Measurements from ENCODE around the gene SIL1.
"Not testable (repeated sequence)": the region's sequence is repeated elsewhere in the genome, so short reads cannot be mapped to it uniquely, and the experiment has no call there.

Gene SIL1

GRCh38 chr5:139171779-139172404 is 26.3 kb downstream of the SIL1 start:
- no peak for DNase-seq

- no peak for DNase-seq
These were observed 30.0 kb downstream of the SIL1 start for GRCh38 chr5:139167952-139168720.

DNA sequence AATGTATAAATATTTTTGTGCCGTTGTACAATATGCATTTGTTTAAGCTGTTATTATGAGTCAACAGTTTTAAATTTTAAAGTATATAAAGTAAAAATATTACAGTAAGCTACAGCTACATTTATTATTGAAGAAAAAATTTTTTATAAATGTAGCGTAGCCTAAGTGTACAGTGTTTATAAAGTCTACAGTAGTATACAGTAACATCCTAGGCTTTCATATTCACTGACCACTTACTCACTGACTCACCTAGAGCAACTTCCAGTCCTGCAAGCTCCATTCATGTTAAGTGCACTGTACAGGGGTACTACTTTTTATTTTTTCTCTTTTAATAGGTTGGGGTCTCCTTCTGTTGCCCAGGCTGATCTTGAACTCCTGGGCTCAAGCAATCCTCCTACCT is 30.6 kb downstream of the SIL1 start:
- no peak for DNase-seq

DNA sequence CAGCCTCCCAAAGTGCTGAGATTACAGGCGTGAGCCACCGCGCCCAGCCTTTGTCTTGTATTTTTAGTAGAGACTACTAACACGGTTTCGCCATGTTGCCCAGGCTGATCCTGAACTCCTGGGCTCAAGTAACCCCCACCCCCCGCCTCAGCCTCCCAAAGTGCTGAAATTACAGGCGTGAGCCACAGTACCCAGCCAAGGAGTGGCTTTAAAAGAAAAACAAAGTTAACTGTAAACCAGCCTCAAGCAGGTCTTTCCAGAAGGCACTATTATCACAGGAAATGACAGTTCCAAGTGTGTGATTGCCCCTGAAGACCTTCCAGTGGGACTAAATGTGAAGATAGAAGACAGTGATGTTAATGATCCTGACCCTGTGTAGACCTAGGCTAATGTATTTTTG is 31.1 kb downstream of the SIL1 start:
- no peak for DNase-seq

GRCh38 chr5:139164897-139165296 is 33.3 kb downstream of the SIL1 start:
- not testable (repeated sequence) for DNase-seq

DNA sequence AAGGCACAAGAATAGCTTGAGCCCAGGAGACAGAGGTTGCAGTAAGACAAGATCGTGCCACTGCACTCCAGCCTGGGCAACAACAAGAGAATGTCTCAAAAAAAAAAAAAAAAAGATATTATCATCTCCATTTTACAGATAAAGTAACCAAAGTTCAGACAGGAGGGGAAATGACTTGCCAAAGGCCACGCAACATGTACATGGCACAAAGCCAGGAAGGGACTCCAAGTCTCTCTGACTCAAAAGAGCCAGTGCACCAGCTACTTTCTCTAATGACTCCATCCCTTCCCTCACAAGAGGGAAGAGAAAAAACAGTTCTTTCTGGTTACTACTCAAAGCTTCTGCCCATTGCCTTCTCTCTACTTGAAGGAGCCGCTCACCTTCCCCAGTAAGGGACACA is 34.1 kb downstream of the SIL1 start:
- no peak for DNase-seq

- no peak for DNase-seq
These were observed 35.7 kb downstream of the SIL1 start for GRCh38 chr5:139162448-139162847.

- DNase-seq = no peak
These were observed 39.4 kb downstream of the SIL1 start for GRCh38 chr5:139158791-139159190.

- DNase-seq = no peak
These were observed 40.6 kb downstream of the SIL1 start for GRCh38 chr5:139157556-139157955.

GRCh38 chr5:139156814-139157213 is 41.4 kb downstream of the SIL1 start:
- no peak for DNase-seq

DNA sequence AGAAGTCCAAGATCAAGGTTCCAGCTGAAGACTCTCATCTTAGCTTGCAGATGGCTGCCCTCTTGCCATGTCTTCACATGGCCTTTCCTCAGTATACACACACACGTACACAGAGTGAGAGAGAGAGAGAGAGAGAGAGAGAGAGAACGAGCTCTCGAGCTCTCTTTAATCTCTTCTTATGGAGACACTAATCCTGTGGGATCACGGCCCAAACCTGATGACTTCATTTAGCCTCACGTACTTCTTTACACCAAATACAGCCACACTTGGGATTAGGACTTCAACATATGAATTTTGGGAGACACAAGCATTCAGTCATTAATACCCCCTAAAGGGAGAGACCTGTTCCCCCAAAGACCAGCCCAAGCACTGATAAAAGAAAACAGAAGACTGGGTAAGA is 42.8 kb downstream of the SIL1 start:
- DNase-seq = no peak

DNA sequence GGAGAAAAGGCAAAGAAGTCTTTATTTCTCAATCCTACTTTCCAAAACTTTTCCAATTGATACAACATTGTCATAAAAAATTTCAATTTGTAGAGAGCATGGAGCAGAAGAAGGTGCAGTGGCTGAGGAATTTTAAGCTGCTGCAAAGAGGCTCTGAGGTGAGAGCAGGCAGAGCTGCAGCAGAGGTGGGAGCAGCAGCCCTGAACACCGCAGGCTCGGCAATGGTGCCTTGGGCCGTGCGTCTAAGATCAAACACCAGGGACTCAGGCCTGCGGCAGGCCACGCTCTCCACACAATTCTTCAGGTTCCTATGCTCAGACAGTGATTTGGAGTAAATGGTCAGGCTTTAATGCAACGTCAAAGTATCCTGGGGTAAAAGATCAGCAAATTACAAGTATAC is 46.3 kb downstream of the SIL1 start:
- no peak for DNase-seq

GRCh38 chr5:139150367-139150999 is 47.7 kb downstream of the SIL1 start:
- DNase-seq = no peak

GRCh38 chr5:139149477-139150199 is 48.5 kb downstream of the SIL1 start:
- DNase-seq = no peak

DNA sequence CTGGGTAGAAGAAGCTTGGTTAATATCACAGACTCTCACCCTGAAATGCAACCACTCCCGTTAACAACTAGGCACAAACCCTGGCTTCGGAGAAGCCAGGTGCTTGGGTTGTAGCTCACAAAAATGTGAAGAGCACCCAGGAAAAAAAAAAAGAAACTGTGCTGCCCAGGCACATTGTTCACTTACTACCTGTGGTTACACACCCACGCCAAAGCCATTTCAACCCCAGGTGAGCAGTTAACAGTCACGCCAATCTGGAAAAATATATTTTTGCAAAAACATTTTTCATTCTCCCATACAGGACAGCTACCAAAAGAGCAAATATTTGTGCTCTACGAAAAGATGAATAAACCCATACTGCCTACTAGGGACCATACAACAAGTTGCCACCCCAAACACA is 49.2 kb downstream of the SIL1 start:
- no peak for DNase-seq

DNA sequence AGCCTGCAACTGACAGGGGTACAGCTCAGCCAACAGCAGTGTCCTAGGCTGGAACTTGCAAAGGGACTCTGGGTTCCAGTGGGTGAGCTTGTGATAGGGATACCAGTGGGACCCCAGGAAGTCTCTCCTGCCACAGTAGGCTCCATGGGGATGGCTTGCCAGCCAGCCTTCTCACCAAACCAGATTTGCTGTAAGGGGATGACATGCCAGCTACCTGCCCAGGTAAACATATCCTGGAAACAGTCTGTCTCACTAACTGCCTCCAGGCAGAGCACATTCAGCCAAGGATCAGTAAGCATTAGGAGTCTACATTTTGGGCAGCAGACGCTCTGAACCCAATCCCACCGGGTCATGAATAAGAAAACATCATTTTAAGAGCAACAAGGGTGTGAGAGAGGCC is 49.9 kb downstream of the SIL1 start:
- no peak for DNase-seq

DNA sequence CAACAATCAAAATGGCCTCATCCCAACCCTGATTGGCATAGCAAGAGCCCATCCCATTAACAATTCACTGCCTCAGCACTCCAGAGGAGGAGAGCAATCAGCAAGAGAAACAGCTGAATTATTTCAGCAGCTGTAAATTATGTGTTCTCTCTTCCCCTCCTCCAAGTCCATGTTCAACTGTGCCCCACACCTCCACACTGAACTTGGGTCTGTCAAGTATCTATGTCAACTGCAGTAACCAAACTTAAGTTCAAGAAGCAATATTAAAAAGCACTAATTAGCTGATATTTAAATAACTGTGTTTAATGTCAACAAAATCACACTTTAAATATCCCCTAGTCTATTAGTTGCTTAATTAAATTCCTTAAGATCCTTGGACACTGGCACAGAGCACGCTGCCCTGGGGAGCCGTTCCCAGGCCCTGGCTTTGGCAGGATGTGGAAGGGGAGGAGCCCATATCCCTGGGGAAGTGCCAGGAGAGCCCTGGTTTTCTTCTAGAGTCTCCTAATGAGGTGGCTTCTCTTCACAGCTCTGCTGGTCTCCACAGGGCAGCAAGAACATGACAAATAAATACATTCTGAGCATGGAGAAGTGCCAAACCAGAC is 50.6 kb downstream of the SIL1 start:
- no peak for DNase-seq

GRCh38 chr5:139146809-139147482 is 51.2 kb downstream of the SIL1 start:
- DNase-seq = no peak

DNA sequence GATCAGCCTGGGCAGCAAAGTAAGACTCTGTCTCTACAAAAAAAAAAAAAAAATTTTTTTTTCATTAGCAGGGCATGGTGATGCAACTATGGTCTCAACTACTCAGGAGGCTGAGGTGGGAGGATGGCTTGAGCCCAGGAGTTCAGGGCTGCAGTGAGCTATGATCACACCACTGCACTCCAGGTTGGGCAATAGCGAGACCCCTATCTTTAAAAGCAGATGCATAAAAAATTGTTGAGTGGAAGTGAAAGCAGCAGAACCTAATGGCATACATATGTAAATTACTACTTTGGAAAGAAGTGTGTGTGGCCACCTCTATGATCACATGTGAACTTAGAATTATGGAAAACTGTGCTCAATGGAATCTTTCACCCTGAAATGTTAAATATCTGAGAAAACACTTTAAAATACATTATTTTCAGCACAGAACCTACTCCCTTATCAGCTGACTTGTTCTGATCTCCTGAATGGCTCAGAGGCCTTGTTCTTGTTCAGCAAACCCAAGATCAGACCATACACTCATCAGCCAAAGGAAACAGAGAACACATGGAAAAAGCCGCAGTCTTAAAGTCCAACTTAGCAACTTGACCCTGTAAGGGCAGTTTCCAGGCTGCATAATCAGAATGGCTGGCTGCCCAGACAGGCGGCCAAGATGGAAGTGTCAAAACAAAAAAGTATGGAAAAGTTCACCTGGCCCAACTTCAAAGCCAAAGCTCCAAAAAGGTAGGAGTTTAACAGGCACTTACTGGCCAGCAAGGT is 56.5 kb downstream of the SIL1 start:
- no peak for DNase-seq

DNA sequence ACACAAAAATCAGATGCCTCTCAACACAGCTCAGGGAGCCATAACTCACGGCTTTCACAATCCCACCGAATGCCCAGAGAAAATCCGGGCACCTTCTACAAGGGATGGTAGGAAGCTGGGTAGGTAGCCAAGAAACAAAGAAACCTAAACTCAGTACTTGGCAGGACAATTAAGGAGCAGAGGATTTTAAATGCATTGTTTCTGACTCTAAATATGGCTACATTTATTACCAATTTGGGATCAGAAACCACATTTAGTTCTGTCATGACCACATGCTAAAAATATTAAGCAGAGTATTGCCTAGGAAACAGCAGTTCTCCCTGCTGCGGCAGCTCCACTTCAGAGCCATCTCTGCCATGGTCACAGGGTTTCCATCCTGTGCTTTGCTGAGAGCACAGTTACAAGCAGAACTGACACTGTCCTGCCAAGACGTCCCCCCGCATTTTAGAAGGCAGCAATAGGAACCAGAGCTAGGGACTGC is 57.5 kb downstream of the SIL1 start:
- DNase-seq = no peak

- no peak for DNase-seq
These were observed 59.4 kb downstream of the SIL1 start for GRCh38 chr5:139138809-139139208.

DNA sequence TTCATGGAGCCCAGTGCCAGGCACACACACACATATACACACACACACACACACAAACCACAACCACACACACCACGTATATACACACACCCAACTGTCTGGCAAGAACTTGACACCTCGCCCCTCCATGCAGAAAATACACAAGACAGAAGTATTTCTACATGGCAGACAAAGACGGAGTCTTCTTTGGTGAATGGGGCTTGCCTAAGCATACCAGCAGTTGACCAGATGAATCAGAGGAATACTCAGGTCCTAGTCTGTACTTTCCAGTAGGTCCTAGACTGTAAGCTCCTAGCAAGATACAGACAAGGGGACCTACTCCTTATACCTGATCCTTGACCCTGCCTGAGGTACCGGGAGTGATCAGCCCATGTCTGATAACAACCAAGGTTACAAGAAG is 60.1 kb downstream of the SIL1 start:
- no peak for DNase-seq
